GM19023 (cell line): ENCODE measurements around the gene NOTCH1.
"Not testable (repeated sequence)": the region's sequence is repeated elsewhere in the genome, so short reads cannot be mapped to it uniquely, and the experiment has no call there.

ENCODE experiments used
- ATAC-seq: cut with Tn5 transposase; IDR thresholded peaks from one replicate; pipeline ENCODE4 v1.9.1; 2021; ENCODE audit warnings: mild to moderate bottlenecking, moderate library complexity; ENCODE audit not compliant: unreplicated experiment

The NOTCH1 gene

DNA sequence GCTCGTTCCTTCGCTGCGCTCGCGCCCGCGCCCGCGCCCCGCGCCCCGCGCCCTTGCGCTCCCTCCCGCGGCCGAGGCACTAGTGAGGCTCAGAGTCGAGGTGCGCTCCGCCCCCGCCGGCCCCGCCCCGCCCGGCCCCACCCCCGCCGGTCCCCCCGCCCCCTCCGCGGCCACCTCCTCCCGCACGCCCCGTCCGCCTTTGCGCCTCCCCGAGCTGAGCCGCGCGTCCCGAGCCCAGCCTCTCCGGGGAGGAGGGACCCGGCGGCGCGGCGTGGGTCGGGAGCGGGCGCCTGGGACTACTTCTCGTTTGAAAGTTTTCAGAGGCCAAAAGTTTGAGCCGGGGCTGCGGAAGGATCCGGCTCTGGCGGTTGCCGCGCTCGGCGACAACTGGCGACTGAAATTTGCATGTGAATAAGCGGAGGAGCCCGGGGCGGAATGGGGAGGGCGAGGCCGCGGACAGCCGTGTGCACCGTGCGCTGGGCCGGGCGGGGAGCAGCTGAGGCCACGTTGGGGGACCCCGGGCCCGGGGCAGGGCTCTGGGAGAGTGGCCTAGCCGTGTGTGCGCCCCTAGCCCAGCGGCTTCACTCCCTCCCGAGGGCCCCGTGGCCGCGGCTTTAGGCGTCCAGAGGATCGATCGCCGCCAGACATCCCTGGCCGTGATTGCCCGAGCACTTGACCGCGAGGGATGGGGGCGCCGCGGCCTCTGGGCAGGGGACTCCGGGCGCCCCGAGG, at the start of gene NOTCH1:
NOTCH1 (minus strand) TSS at position 84 of the 732 bp plus-strand sequence. CDS start 262 bp downstream, outside the sequence.
- ATAC-seq, result peak; percentile 57

DNA sequence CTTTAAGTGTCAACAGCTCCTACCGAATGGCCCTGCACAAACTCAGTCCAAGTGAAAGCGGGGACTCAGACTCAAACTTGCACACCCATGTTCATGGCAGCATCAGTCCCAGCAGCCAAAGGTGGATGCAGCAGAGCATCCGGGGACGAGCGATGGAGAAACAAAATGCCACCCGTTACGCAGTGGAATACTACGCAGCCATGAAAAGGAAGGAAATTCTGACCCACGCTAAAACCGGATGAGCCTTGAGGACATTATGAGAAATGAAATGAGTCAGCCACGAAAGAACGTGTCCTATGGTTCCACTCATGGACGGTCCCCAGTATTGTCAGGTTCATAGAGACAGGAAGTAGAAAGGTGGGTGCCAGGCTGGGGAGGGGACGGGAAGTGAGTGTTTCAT, 48.6 kb upstream of the NOTCH1 start:
- ATAC-seq, result no peak

DNA sequence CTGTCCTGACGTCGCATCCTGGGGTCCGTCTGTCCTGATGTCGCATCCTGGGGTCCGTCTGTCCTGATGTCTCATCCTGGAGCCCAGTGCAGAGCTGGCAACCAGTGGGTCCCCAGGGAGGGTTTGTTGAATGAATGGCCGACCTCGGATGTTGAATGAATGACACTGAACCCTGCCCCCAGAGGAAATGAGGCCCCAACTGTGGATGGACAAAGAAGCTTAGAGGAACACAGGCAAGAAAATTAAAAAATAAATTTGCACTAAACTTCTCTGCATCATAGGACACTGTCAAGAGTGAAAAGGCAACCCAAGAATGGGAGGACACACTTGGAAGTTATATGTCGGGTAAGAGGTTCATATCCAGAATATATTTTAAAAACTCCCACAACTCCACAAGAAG, 47.7 kb upstream of the NOTCH1 start:
- ATAC-seq, result no peak

DNA sequence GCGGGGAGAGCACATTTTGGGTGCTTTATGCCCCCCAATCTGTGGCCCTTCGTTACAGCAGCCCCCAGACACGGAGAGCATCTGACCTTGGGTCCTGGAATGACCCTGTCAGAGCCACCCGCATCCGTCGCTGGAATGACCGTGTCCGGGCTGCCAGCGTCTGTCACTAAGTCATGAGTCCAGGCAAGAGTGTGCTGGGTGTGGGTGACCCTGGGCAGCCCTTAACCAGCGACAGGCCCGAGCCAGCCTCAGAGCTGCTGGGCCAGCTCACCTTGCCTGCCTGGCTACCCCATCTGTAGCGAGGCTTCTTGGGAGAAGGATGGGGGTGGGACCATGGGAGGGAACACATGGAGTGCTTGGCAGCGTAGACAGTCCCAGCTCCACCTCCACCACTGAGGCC, 46.8 kb upstream of the NOTCH1 start:
- no peak for ATAC-seq

DNA sequence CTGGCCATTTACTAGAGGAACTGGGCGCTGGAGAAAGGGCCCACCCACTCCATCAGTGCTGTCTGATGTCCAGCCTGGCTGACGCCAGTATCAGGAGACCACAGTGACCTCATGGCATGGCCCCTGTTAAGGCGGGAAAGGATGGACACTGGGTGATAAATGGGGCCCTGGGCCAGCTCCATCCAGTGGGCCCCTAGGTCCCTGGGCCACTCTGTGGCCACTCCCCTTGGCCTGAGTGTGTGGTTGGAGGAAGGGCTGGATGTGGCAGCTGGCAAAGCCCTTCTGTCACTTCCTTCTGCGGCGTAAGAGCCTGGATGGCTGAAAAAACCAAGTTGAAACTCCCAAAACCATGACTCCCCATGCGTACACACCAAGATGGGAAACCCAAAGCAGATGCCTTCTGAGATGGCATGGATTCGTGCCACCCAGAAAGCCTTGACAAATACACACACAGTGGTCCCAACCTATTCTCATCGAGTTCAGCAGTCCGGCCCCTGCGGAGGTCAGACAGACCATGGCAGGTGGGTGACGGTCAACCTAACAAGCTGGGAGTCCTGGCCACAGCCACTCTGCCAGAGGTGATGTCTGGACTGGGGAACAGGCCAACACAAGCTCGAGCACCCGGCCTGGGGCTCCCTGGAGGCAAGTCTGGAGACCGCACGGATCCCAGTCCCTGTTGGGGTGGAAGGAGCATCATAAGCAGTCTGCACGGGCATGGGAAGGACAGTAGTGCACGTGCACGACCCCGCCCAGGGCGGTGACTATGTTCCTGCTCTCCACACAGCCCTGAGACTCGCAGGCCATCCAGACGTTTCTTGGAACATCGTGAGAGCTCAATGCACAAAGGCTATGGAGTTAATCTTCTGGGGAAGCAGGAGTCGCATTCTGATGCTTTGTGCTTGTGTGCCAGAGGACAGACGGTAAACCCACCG, 45.2 kb upstream of the NOTCH1 start:
- ATAC-seq, result no peak

- ATAC-seq, result no peak
These were observed 44.2 kb upstream of the NOTCH1 start for GRCh38 chr9:136589766-136590763.

GRCh38 chr9:136588663-136589464, 43.0 kb upstream of the NOTCH1 start:
- no peak for ATAC-seq

- ATAC-seq, result no peak
These were observed 42.3 kb upstream of the NOTCH1 start for GRCh38 chr9:136587944-136588662.

DNA sequence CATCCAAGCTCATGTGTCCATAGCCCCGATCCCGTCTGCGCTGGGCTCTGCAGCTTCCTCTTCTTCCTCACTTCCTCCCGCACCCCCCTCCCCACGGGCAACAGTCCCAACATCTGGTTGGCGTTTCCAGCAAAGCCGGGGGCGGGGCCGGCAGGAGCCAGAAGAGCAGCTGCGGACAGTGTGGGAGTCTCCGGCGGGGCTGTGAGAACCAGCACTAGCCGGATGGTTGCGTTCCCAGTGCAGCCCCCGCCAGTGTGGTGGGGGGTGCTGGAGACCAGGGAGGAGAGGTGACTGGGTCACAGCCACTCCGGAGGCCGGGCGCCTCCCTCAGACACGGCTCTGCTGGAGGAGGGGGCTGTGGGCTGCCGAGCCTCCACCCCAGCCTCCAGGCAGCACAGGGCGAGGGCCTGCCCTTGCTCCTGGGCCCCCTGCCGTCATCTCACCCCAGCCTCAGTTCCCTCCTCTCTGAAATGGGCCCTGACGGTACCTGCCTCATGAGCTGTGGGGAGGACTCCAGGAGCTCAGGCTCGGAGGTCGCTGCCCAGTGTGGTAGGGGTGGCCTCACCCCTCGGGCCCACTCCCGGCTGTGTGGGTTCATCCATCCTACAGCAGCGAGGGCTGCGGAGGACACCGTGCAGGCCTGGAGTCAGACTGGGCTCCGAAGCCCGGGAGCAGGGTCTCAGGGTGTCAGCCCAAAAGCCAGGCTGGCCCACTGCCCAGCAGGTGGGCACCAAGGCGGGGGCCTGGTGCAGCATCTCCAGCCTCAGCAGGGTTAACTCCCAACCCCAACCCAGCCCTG, 41.5 kb upstream of the NOTCH1 start:
- ATAC-seq, result no peak

DNA sequence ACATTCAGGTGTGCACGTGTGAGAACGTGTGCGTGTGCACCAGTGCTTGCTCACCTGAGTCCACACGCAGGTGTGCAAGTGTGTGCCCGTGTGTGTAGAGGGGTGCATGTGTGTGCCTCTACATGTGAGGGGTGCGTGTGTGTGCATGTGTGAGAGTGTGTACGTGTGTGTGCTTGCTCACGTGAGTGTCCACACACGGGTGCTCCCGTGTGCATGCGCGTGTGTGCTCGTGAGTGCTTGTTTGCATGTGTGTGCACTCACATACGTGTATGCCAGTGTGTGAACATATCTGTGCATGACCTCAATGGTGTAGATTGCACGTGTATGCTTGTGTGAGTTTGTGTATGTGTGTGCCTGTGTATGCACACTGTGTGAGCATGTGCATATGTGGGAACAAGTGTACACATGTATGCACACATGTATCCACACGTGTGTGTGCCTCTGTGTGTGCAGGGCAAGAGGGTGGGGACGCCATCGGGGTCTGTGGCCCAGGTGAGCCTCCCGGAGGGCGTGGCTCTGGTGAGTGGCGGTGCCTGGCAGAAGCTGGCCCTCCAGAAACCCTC, 40.6 kb upstream of the NOTCH1 start:
- ATAC-seq, result no peak

- ATAC-seq, result no peak
These were observed 39.8 kb upstream of the NOTCH1 start for GRCh38 chr9:136585531-136586120.

DNA sequence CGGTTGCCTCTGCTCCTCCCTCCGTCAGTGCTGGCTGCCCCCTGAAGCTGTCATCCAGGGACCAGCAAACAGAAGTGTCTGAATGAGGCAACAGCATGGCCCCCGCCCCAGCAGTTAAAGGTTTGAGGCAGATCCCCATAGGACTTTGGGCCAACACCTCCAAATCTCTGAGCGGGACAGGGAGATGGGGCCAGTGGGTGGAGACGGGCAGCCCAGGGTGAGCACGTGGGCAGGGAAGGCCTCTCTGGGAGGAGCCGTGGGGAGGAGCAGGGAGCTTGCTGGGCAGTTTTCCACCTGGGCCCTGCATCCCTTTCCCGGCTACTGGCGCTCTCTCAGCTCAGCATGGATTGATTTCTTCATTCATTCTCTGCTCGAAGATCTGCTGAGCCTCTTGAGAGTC, 39.1 kb upstream of the NOTCH1 start:
- no peak for ATAC-seq

- ATAC-seq, result no peak
These were observed 38.6 kb upstream of the NOTCH1 start for GRCh38 chr9:136584401-136584932.

GRCh38 chr9:136582977-136583735, 37.3 kb upstream of the NOTCH1 start:
- ATAC-seq, result no peak

- ATAC-seq, result no peak
These were observed 36.0 kb upstream of the NOTCH1 start for GRCh38 chr9:136581614-136582447.

- ATAC-seq, result not testable (repeated sequence)
These were observed 33.9 kb upstream of the NOTCH1 start for GRCh38 chr9:136579650-136580219.
